K562 (cell line): ENCODE data around the gene BCL3. TPM values are rescaled to one million over a fixed set of nuclear protein-coding genes. Genes with fewer than 3 reads are reported as not detected.

ENCODE experiments used
- ATAC-seq: fragments of 200-7000 bp; cut with Tn5 transposase; 3 replicates; pipeline ENCODE4 v1.9.1; 2020; ENCODE audit warnings: moderate library complexity
- BruUV-seq: library from RNA; stranded (reverse); fragments of 400-500 nt; replicated peaks from 2 replicates; lab custom pipeline; 2021; lab: Mats Ljungman, UMichigan
- CTCF ChIA-PET: fragments of 300-600 bp; formaldehyde crosslinking; extraction: SDS; loops from one replicate; lab custom pipeline; 2021; ENCODE audit warnings: low intra/inter-chr PET ratio; lab: Yijun Ruan, JAX
- POLR2A ChIA-PET: fragments of 300-600, 350-650 bp; sonication (Branson Sonifier 250); formaldehyde crosslinking; extraction: SDS; loops from one replicate; lab custom pipeline; 2021; ENCODE audit warnings: antibody characterized with exemption, inconsistent platforms; lab: Yijun Ruan, JAX
- DNase-seq, 4 experiments: peaks; one replicate each; pipeline versions ENCODE4 v3.0.0 to v3.0.0-alpha.2; 2011 to 2018; ENCODE audit warnings: low spot score in 3 of 4, mixed read lengths in 3 of 4; ENCODE audit errors: extremely low read depth in 1 of 4
- FAIRE-seq: peaks from 2 replicates; lab custom pipeline; 2011; peaks lifted over from hg19 to GRCh38; lab: Jason Lieb, UNC
- H2AFZ ChIP-seq: 2 replicates; pipeline ENCODE4 v1.6.0; 2011; ENCODE audit warnings: low read depth, low read length, control low read depth, inconsistent platforms
- H3K27ac ChIP-seq: fragments of 200-600 bp; 3 replicates; pipeline ENCODE4 v1.8.0; 2011; ENCODE audit warnings: low read depth, mild to moderate bottlenecking, control low read depth, inconsistent platforms, low read length, moderate library complexity, mixed read lengths; ENCODE audit errors: extremely low read depth
- H3K27me3 ChIP-seq, 2 experiments: fragments of 300-600 bp in 1 of 2; 2 replicates in 1 of 2; 3 replicates in 1 of 2; pipeline versions ENCODE4 v1.6.0 to v1.8.0; 2011; ENCODE audit warnings: inconsistent platforms in 2 of 2, low read length in 2 of 2, mild to moderate bottlenecking in 1 of 2, mixed read lengths in 1 of 2, moderate library complexity in 1 of 2; ENCODE audit not compliant: control insufficient read depth in 2 of 2, insufficient read depth in 2 of 2
- H3K36me3 ChIP-seq: fragments of 300-600 bp; 3 replicates; pipeline ENCODE4 v1.8.0; 2011; ENCODE audit warnings: mild to moderate bottlenecking, low read length, inconsistent platforms; ENCODE audit not compliant: control insufficient read depth, insufficient read depth
- H3K4me1 ChIP-seq, 2 experiments: fragments of 200-600 bp in 1 of 2; replicated peaks in 1 of 2; 2 replicates in 1 of 2; 3 replicates in 1 of 2; pipeline versions ENCODE4 v1.5.1 to v1.8.0; 2011; ENCODE audit warnings: inconsistent platforms in 2 of 2, low read length in 2 of 2, mild to moderate bottlenecking in 1 of 2, mixed read lengths in 1 of 2, moderate library complexity in 1 of 2; ENCODE audit not compliant: control insufficient read depth in 2 of 2, insufficient read depth in 2 of 2
- H3K4me2 ChIP-seq: 2 replicates; pipeline ENCODE4 v1.6.1; 2011; ENCODE audit warnings: low read length, control low read depth, inconsistent platforms, mixed read lengths; ENCODE audit not compliant: insufficient read depth
- H3K4me3 ChIP-seq: fragments of 200-600 bp; sonication (generic), shearing (Covaris generic); 2 replicates; pipeline ENCODE4 v1.5.1; 2016; ENCODE audit warnings: control low read depth, inconsistent platforms
- H3K79me2 ChIP-seq: fragments of 200-600 bp; 3 replicates; pipeline ENCODE4 v1.8.0; 2011; ENCODE audit warnings: low read length, inconsistent platforms; ENCODE audit not compliant: control insufficient read depth, insufficient read depth
- H3K9ac ChIP-seq, 2 experiments: 2 replicates each; pipeline versions ENCODE4 v1.6.0 to v1.6.1; 2011; ENCODE audit warnings: low read depth in 2 of 2, low read length in 2 of 2, control low read depth in 1 of 2, inconsistent platforms in 1 of 2, mild to moderate bottlenecking in 1 of 2, mixed read lengths in 1 of 2; ENCODE audit not compliant: insufficient read depth in 1 of 2
- H3K9me1 ChIP-seq: one replicate; pipeline ENCODE4 v1.6.0; 2011; ENCODE audit warnings: inconsistent platforms, mild to moderate bottlenecking, low read length, moderate library complexity; ENCODE audit not compliant: control insufficient read depth, insufficient read depth
- H3K9me3 ChIP-seq: replicated peaks from 2 replicates; pipeline ENCODE4 v1.5.1; 2011; ENCODE audit warnings: low read depth, low read length, inconsistent platforms; ENCODE audit not compliant: control insufficient read depth, insufficient read depth
- H4K20me1 ChIP-seq: replicated peaks from 2 replicates; pipeline ENCODE4 v1.6.1; 2011; ENCODE audit warnings: low read length, inconsistent platforms, mixed read lengths; ENCODE audit not compliant: control insufficient read depth, insufficient read depth
- BDP1 ChIP-seq: IDR thresholded peaks from 3 replicates; pipeline ENCODE4 v1.6.1; 2011; ENCODE audit not compliant: insufficient read length, insufficient read depth
- CREB3L1 ChIP-seq: fragments of 450-650 bp; IDR thresholded peaks from 2 replicates; pipeline ENCODE4 v1.6.1; 2014; ENCODE audit warnings: low read depth, mild to moderate bottlenecking, moderate library complexity, borderline replicate concordance
- HDAC2 ChIP-seq: fragments of 450-650 bp; IDR thresholded peaks from 2 replicates; pipeline ENCODE4 v1.6.1; 2016; ENCODE audit warnings: mild to moderate bottlenecking
- HOMEZ ChIP-seq: fragments of 250-450 bp; sonication (Bioruptor Pico); IDR thresholded peaks from 2 replicates; pipeline ENCODE4 v1.4.0; 2020; ENCODE audit warnings: mild to moderate bottlenecking, moderate library complexity
- NUFIP1 ChIP-seq: fragments of 450-650 bp; IDR thresholded peaks from 2 replicates; pipeline ENCODE4 v1.6.1; 2018; ENCODE audit not compliant: partially characterized antibody
- PHF21A ChIP-seq: fragments of 450-650 bp; IDR thresholded peaks from 2 replicates; pipeline ENCODE4 v1.6.1; 2017; ENCODE audit warnings: low read depth, borderline replicate concordance
- SMC3 ChIP-seq: conservative IDR thresholded peaks from 2 replicates; pipeline ENCODE4 v1.6.1; 2011; ENCODE audit warnings: low read depth, low read length, improper control_type of control experiment; ENCODE audit not compliant: insufficient read depth
- USF2 ChIP-seq: sonication (generic); formaldehyde crosslinking; IDR thresholded peaks from 2 replicates; pipeline ENCODE4 v1.5.0; 2020; ENCODE audit warnings: missing genetic modification reagents
- WGBS: fragments of 100-300 bp; shearing (Covaris generic); methylation state at CpG from one replicate; pipeline ENCODE4 v1.1.6; 2016; ENCODE audit warnings: low coverage, mixed read lengths; ENCODE audit not compliant: insufficient coverage; ENCODE audit errors: missing lambda C conversion rate; 5-methylcytosine and 5-hydroxymethylcytosine counted together
- in situ Hi-C: fragments of 300-500 bp; cut with MboI; formaldehyde crosslinking; loops from 4 replicates; pipeline ENCODE4 v1.15.0; 2018; ENCODE audit warnings: inconsistent platforms, mixed read lengths
- intact Hi-C: fragments of 100-400 bp; cut with micrococcal nuclease; formaldehyde crosslinking; loops from 2 replicates; pipeline ENCODE4 v1.14.2; 2022
- polyA plus RNA-seq, 8 experiments: library from polyadenylated mRNA; depleted of rRNA in 4 of 8; stranded (reverse) in 5 of 8; unstranded in 3 of 8; fragments of >200 nt; fragmentation: Nextera tagmentation in 2 of 8; fragmentation: Illumina TruSeq in 1 of 8; extraction: Ambion mirVana in 2 of 8; extraction: Trizol in 1 of 8; gene quantifications; 2 replicates each; pipeline versions ENCODE4 v1.2.1 to v1.2.3, GENCODE V29; 2011 to 2014; ENCODE audit warnings: inconsistent platforms in 1 of 8, missing spikeins in 1 of 8
- total RNA-seq, 7 experiments: library from RNA; depleted of rRNA in 6 of 7; stranded (reverse); fragments of >200 nt in 6 of 7; fragmentation: Illumina TruSeq in 2 of 7; extraction: Trizol in 2 of 7; gene quantifications; 2 replicates each; pipeline versions ENCODE4 v1.2.1 to v1.2.3, GENCODE V29; 2011 to 2021; ENCODE audit warnings: low replicate concordance in 1 of 7

The BCL3 gene
- total and polyA plus RNA-seq, 9 of the 15 experiments (the other 6 are each of a cell fraction or from before 2014, with no cell fraction given): 0.03 to 2.4 (median 0.50) TPM; not detected in 1

GRCh38 chr19:44704982-44705381 lies 43.5 kb upstream of the BCL3 start:
- no TSS peak for BruUV-seq
- 42% methylated on average over 1 of the region's 1 CpG for WGBS
- no peak overlapping the region for H3K27ac ChIP-seq
- H3K9ac ChIP-seq: no peak overlapping the region
- ATAC-seq (no peak), FAIRE-seq (no peak)
- H3K36me3 ChIP-seq: no peaks in the 10 kb centered on the region
- intact Hi-C loops (no loop called here), in situ Hi-C loops (no loop called here)
- peaks cover 0 to 20% of the 10 kb centered on the region in 2 experiments; a peak in 4 of 5 replicates for H3K4me1 ChIP-seq
- CTCF ChIA-PET: interaction anchor here (0.6 kb wide), 1 partner anchor 22 kb away, joined by 4 read pairs; no protein-coding TSS in a partner anchor
- no peak overlapping the region for H3K4me2 ChIP-seq
- H3K27me3 ChIP-seq: no peaks in the 10 kb centered on the region
- peak; percentile 92; the same call in 1 of the 2 replicates for TF ChIP-seq CREB3L1
- no peak for TF ChIP-seq SMC3
- TF ChIP-seq HOMEZ (CRISPR knock-in tag): no peak
- TF ChIP-seq HDAC2: no peak
- no peak for TF ChIP-seq USF2 (CRISPR knock-in tag)
- TF ChIP-seq BDP1: no peak
- TF ChIP-seq PHF21A: no peak
- TF ChIP-seq NUFIP1: no peak
- TF ChIP-seq, all 486 proteins: peak for 1
- Histone ChIP-seq H3K9me3 (no peaks in the 10 kb centered on the region), H2AFZ (no peak overlapping the region), H3K79me2 (no peaks in the 10 kb centered on the region), H3K9me1 (no peaks in the 10 kb centered on the region), H3K4me3 (no peak overlapping the region), H4K20me1 (no peaks in the 10 kb centered on the region)
- POLR2A ChIA-PET: interaction anchor here (1.1 kb wide), 1 partner anchor 19 kb away, joined by 3 read pairs; no protein-coding TSS in a partner anchor
- DNase-seq: no peak
